Natural killer cell (primary cell): ENCODE data around the gene OR51A7. TPM values are rescaled to one million over a fixed set of nuclear protein-coding genes. Genes with fewer than 3 reads are reported as not detected.
"Not testable (repeated sequence)": the region's sequence is repeated elsewhere in the genome, so short reads cannot be mapped to it uniquely, and the experiment has no call there.

Source experiments
- ATAC-seq, 3 donors: fragments of 150-1000 bp in 2 of 3; fragments of 200-7000 bp in 1 of 3; cut with Tn5 transposase; 1 replicate in 1 of 3; 2 replicates in 2 of 3; pipeline ENCODE4 v1.10.0; 2021; ENCODE audit warnings: mild to moderate bottlenecking in 2 of 3, moderate library complexity in 2 of 3
- DNase-seq, 2 donors: peaks; one replicate each; pipeline versions ENCODE4 v3.0.0 to v3.0.0-alpha.2; 2013 to 2021; ENCODE audit warnings: mixed read lengths in 1 of 2
- H3K27ac ChIP-seq: one replicate; pipeline ENCODE4 v1.5.1; 2013; ENCODE audit warnings: mild to moderate bottlenecking, low read length
- H3K27me3 ChIP-seq: one replicate; pipeline ENCODE4 v1.6.1; 2013; ENCODE audit warnings: low read length; ENCODE audit not compliant: control insufficient read depth, insufficient read depth
- H3K36me3 ChIP-seq: one replicate; pipeline ENCODE4 v1.6.1; 2013; ENCODE audit warnings: low read length; ENCODE audit not compliant: control insufficient read depth, insufficient read depth
- H3K4me1 ChIP-seq: one replicate; pipeline ENCODE4 v1.6.1; 2013; ENCODE audit warnings: low read length; ENCODE audit not compliant: control insufficient read depth, insufficient read depth
- H3K4me3 ChIP-seq: one replicate; pipeline ENCODE4 v1.5.1; 2013; ENCODE audit warnings: low read length
- H3K9me3 ChIP-seq: one replicate; pipeline ENCODE4 v1.6.1; 2013; ENCODE audit warnings: low read length; ENCODE audit not compliant: control insufficient read depth, insufficient read depth
- H3K27ac Mint-ChIP-seq, 2 donors: one replicate each; pipeline ENCODE4 v1.8.0; 2022; ENCODE audit warnings: mild to moderate bottlenecking in 2 of 2, mixed read lengths in 2 of 2, moderate library complexity in 1 of 2
- H3K27me3 Mint-ChIP-seq, 2 donors: one replicate each; pipeline ENCODE4 v1.8.0; 2022; ENCODE audit warnings: low read depth in 2 of 2, mixed read lengths in 2 of 2
- H3K36me3 Mint-ChIP-seq: one replicate; pipeline ENCODE4 v1.8.0; 2022; ENCODE audit warnings: mixed read lengths
- H3K4me1 Mint-ChIP-seq, 2 donors: one replicate each; pipeline ENCODE4 v1.8.0; 2022; ENCODE audit warnings: mixed read lengths in 2 of 2
- H3K4me3 Mint-ChIP-seq: one replicate; pipeline ENCODE4 v1.8.0; 2022; ENCODE audit warnings: mild to moderate bottlenecking, moderate library complexity, mixed read lengths
- H3K9me3 Mint-ChIP-seq, 2 donors: one replicate each; pipeline ENCODE4 v1.8.0; 2022; ENCODE audit warnings: mixed read lengths in 2 of 2
- CTCF ChIP-seq: fragments of 200-600 bp; IDR thresholded peaks from one replicate; pipeline ENCODE4 v1.8.0; 2022; ENCODE audit warnings: antibody characterized with exemption
- WGBS: methylation state at CpG from one replicate; pipeline ENCODE4 v1.1.7; 2013; ENCODE audit warnings: missing lambda C conversion rate; ENCODE audit not compliant: insufficient coverage; 5-methylcytosine and 5-hydroxymethylcytosine counted together
- intact Hi-C: fragments of 100-400 bp; cut with micrococcal nuclease; formaldehyde crosslinking; loops from one replicate; pipeline ENCODE4 v1.14.2; 2022
- total RNA-seq, 4 donors: library from RNA; stranded (reverse); fragments of 120-200 nt in 1 of 4; gene quantifications; one replicate each; pipeline versions ENCODE4 v1.2.3 to v1.2.4, GENCODE V29; 2013 to 2022

The OR51A7 gene
- total RNA-seq, 3 donors from 2014 or later (not counting 1 experiment from before 2014, with no cell fraction given), result not detected

- Histone ChIP-seq H3K36me3 (no peaks in the 10 kb centered on the region), H3K4me1 (no peaks in the 10 kb centered on the region), H3K27me3 (no peaks in the 10 kb centered on the region), H3K9me3 (no peaks in the 10 kb centered on the region), H3K4me3 (no peak overlapping the region), H3K27ac (no peak overlapping the region)
- Mint-ChIP-seq H3K4me1 (no peaks in the 10 kb centered on the region), H3K27ac (no peak overlapping the region), H3K9me3 (peaks cover 2 to 4% of the 10 kb centered on the region in 2 donors), H3K27me3 (no peaks in the 10 kb centered on the region), H3K36me3 (no peaks in the 10 kb centered on the region), H3K4me3 (no peak overlapping the region)
- WGBS, result 91% methylated on average over 3 of the region's 4 CpGs
- no peak for TF ChIP-seq CTCF
- ATAC-seq, result no peak
- intact Hi-C loops, result no loop called here
- DNase-seq, result no peak
Measured at GRCh38 chr11:4932751-4933150, 29.2 kb downstream of the OR51A7 start.

GRCh38 chr11:4936745-4937144 is 33.2 kb downstream of the OR51A7 start:
- TF ChIP-seq CTCF, result no peak
- ATAC-seq, result no peak
- H3K36me3 Mint-ChIP-seq, result no peaks in the 10 kb centered on the region
- DNase-seq, result no peak
- Histone ChIP-seq H3K9me3 (no peaks in the 10 kb centered on the region), H3K36me3 (no peaks in the 10 kb centered on the region), H3K4me3 (no peak overlapping the region), H3K4me1 (no peaks in the 10 kb centered on the region), H3K27ac (no peak overlapping the region), H3K27me3 (no peaks in the 10 kb centered on the region)
- H3K27ac Mint-ChIP-seq, result no peak overlapping the region
- no peaks in the 10 kb centered on the region for H3K4me1 Mint-ChIP-seq
- intact Hi-C loops, result no loop called here
- no peak overlapping the region for H3K4me3 Mint-ChIP-seq
- WGBS, result 75% methylated on average over 2 of the region's 3 CpGs
- peaks cover 2 to 6% of the 10 kb centered on the region in 2 donors for H3K9me3 Mint-ChIP-seq
- H3K27me3 Mint-ChIP-seq, result no peaks in the 10 kb centered on the region

- DNase-seq (no peak), ATAC-seq (no peak)
- peaks cover 0 to 2% of the 10 kb centered on the region in 2 donors for H3K9me3 Mint-ChIP-seq
- H3K4me1 Mint-ChIP-seq, result no peaks in the 10 kb centered on the region
- no peak within 1 kb of the TSS for H3K4me3 Mint-ChIP-seq
- TF ChIP-seq CTCF, result no peak
- no peaks in the 10 kb centered on the region for H3K4me1 ChIP-seq
- H3K27ac Mint-ChIP-seq, result no peak within 1 kb of the TSS
- H3K9me3 ChIP-seq, result no peaks in the 10 kb centered on the region
- H3K4me3 ChIP-seq, result no peak within 1 kb of the TSS
- intact Hi-C loops, result loop anchor here (1.0 kb wide), 1 partner anchor 8 kb away; the partner anchor contains the start of gene OR51A2
- H3K36me3 ChIP-seq, result no peaks in the 10 kb centered on the region
- H3K27me3 Mint-ChIP-seq, result no peaks in the 10 kb centered on the region
- no peaks in the 10 kb centered on the region for H3K27me3 ChIP-seq
- no peaks in the 10 kb centered on the region for H3K36me3 Mint-ChIP-seq
- no peak within 1 kb of the TSS for H3K27ac ChIP-seq
Measured at GRCh38 chr11:4947505-4947904, 43.9 kb downstream of the OR51A7 start, which contains the start of gene OR51A4. Gene OR51A4 (minus strand): TSS chr11:4947605. CDS start chr11:4947100, 505 bp downstream.

- not testable (repeated sequence) for H3K27ac Mint-ChIP-seq, ATAC-seq, H3K27me3 ChIP-seq, H3K4me1 ChIP-seq, H3K4me1 Mint-ChIP-seq, H3K4me3 ChIP-seq, DNase-seq, H3K27ac ChIP-seq, H3K27me3 Mint-ChIP-seq, H3K9me3 ChIP-seq, H3K9me3 Mint-ChIP-seq, H3K36me3 Mint-ChIP-seq, H3K36me3 ChIP-seq, H3K4me3 Mint-ChIP-seq
- intact Hi-C loops, result loop anchor here (1.0 kb wide), 1 partner anchor 8 kb away; the partner anchor contains the start of gene OR51A4
- WGBS, result 83% methylated on average over 2 of the region's 2 CpGs
Measured at GRCh38 chr11:4955613-4956012, 52.0 kb downstream of the OR51A7 start, which contains the start of gene OR51A2. Gene OR51A2 (minus strand): TSS chr11:4955713. CDS start chr11:4955713, 0 bp downstream.
